Esophagus muscularis mucosa (tissue), 4 donors: Measurements from ENCODE around the gene GALNT6. TPM values are rescaled to one million over a fixed set of nuclear protein-coding genes. Genes with fewer than 3 reads are reported as not detected.

Source experiments
- DNase-seq: peaks from one replicate; pipeline ENCODE4 v3.0.0-alpha.2; 2017; ENCODE audit errors: extremely low spot score
- H3K27ac ChIP-seq, 4 donors: fragments of 200-600 bp; sonication (generic); replicated peaks in 1 of 4; 1 replicate in 3 of 4; 2 replicates in 1 of 4; pipeline ENCODE4 v1.5.1; 2016 to 2019; ENCODE audit warnings: mild to moderate bottlenecking in 1 of 4
- H3K27me3 ChIP-seq, 4 donors: fragments of 200-600 bp; sonication (generic); one replicate each; pipeline versions ENCODE4 v1.5.1 to v1.6.0; 2016 to 2019
- H3K36me3 ChIP-seq, 4 donors: fragments of 200-600 bp; sonication (generic); one replicate each; pipeline ENCODE4 v1.5.1; 2016 to 2019
- H3K4me1 ChIP-seq, 4 donors: fragments of 200-600 bp; sonication (generic); one replicate each; pipeline ENCODE4 v1.5.1; 2016 to 2019
- H3K4me3 ChIP-seq, 4 donors: fragments of 200-600 bp; sonication (generic); 1 replicate in 2 of 4; 2 replicates in 2 of 4; pipeline ENCODE4 v1.5.1; 2016 to 2019; ENCODE audit warnings: mild to moderate bottlenecking in 4 of 4, moderate library complexity in 1 of 4
- H3K9me3 ChIP-seq, 4 donors: fragments of 200-600 bp; sonication (generic); 1 replicate in 3 of 4; 2 replicates in 1 of 4; pipeline ENCODE4 v1.5.1; 2016 to 2019
- EP300 ChIP-seq: sonication (generic); formaldehyde crosslinking; IDR thresholded peaks from one replicate; pipeline ENCODE4 v1.6.1; 2017; ENCODE audit warnings: antibody characterized with exemption
- POLR2A ChIP-seq: fragments of 450-650 bp; IDR thresholded peaks from one replicate; pipeline ENCODE4 v1.6.1; 2017; ENCODE audit warnings: antibody characterized with exemption, moderate library complexity, mild to moderate bottlenecking, low read depth
- POLR2AphosphoS5 ChIP-seq, 2 donors: sonication (generic); formaldehyde crosslinking; IDR thresholded peaks; one replicate each; pipeline ENCODE4 v1.6.1; 2017; ENCODE audit warnings: antibody characterized with exemption in 2 of 2
- WGBS: methylation state at CpG from one replicate; pipeline ENCODE4 v1.1.5; 2018; 5-methylcytosine and 5-hydroxymethylcytosine counted together
- intact Hi-C: fragments of 100-400 bp; cut with DNase I; formaldehyde crosslinking; loops from one replicate; pipeline ENCODE4 v1.15.1; 2023
- total RNA-seq, 4 donors: library from RNA; depleted of rRNA; stranded (reverse); fragments of >200 nt; gene quantifications; one replicate each; pipeline versions ENCODE4 v1.1.0 to v1.2.1, GENCODE V29; 2016
- TF ChIP-seq, protein P1 (sequence below), 3 experiments: fragments of 200-600 bp in 2 of 3; fragments of 450-650 bp in 1 of 3; sonication (generic) in 2 of 3; IDR thresholded peaks; one replicate each; pipeline ENCODE4 v1.5.1; 2017 to 2019; ENCODE audit warnings: antibody characterized with exemption in 3 of 3, mild to moderate bottlenecking in 2 of 3, moderate library complexity in 1 of 3

The GALNT6 gene
- total RNA-seq, 4 donors from 2014 or later, result 1.4 to 5.8 (median 3.1) TPM

DNA sequence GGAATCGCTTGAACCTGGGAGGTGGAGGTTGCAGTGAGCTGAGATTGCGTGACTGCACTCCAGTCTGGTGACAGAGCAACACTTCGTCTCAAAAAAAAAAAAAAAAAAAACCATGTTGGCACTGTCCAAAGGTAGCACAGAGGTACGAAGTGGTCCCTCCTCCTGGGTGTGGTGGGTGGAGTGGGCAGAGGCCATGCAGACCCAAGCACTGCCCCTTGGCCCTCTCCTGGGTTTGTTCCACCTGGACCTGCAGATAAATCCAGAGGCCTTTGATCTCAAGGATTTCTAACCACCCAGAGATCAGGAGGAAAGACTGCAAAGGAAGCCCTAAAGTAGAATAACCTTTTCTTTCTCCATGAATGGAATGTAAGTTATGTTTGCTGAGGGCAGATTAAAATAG, 8.7 kb upstream of the GALNT6 start:
- H3K4me1 ChIP-seq, result no peaks in the 10 kb centered on the region
- no peak overlapping the region for H3K4me3 ChIP-seq
- intact Hi-C loops, result no loop called here
- peaks cover 0 to 32% (median 0%) of the 10 kb centered on the region in 4 donors for H3K27me3 ChIP-seq
- TF ChIP-seq POLR2AphosphoS5 (IDR thresholded peaks at IDR 0.05) (no peak), POLR2A (no peak), EP300 (no peak)
- TF ChIP-seq, protein P1, sequence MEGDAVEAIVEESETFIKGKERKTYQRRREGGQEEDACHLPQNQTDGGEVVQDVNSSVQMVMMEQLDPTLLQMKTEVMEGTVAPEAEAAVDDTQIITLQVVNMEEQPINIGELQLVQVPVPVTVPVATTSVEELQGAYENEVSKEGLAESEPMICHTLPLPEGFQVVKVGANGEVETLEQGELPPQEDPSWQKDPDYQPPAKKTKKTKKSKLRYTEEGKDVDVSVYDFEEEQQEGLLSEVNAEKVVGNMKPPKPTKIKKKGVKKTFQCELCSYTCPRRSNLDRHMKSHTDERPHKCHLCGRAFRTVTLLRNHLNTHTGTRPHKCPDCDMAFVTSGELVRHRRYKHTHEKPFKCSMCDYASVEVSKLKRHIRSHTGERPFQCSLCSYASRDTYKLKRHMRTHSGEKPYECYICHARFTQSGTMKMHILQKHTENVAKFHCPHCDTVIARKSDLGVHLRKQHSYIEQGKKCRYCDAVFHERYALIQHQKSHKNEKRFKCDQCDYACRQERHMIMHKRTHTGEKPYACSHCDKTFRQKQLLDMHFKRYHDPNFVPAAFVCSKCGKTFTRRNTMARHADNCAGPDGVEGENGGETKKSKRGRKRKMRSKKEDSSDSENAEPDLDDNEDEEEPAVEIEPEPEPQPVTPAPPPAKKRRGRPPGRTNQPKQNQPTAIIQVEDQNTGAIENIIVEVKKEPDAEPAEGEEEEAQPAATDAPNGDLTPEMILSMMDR (IDR thresholded peaks at IDR 0.05), result no peak
- 78% methylated on average over 4 of the region's 4 CpGs for WGBS
- no peak overlapping the region for H3K27ac ChIP-seq
- H3K36me3 ChIP-seq, result no peaks in the 10 kb centered on the region
- DNase-seq, result no peak
- no peaks in the 10 kb centered on the region for H3K9me3 ChIP-seq

DNA sequence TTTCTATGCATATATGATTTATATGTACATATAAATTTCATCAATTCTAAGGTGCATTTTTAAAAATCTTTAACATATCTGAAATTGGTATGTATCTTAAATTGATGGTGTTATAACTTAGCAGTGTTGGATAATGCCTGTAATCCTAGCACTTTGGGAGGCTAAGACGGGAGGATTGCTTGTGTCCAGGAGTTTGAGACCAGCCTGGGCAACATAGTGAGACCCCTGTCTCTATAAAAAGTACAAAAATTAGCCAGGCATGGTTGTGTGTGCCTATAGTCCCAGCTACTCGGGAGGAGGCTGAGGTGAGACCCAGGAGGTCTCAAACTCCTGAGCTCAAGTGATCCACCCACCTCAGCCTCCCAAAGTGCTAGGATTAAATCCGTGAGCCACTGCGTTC, 6.5 kb upstream of the GALNT6 start:
- Histone ChIP-seq H3K4me1 (peaks cover 0 to 4% (median 2%) of the 10 kb centered on the region in 4 donors), H3K27me3 (peaks cover 0 to 50% (median 2%) of the 10 kb centered on the region in 4 donors), H3K9me3 (no peaks in the 10 kb centered on the region), H3K27ac (no peak overlapping the region), H3K36me3 (no peaks in the 10 kb centered on the region), H3K4me3 (no peak overlapping the region)
- WGBS, result 78% methylated on average over 4 of the region's 4 CpGs
- no peak for DNase-seq
- intact Hi-C loops, result no loop called here
- TF ChIP-seq POLR2AphosphoS5 (IDR thresholded peaks at IDR 0.05) (no peak), EP300 (no peak), POLR2A (no peak)
- TF ChIP-seq, protein P1 (IDR thresholded peaks at IDR 0.05), result no peak

DNA sequence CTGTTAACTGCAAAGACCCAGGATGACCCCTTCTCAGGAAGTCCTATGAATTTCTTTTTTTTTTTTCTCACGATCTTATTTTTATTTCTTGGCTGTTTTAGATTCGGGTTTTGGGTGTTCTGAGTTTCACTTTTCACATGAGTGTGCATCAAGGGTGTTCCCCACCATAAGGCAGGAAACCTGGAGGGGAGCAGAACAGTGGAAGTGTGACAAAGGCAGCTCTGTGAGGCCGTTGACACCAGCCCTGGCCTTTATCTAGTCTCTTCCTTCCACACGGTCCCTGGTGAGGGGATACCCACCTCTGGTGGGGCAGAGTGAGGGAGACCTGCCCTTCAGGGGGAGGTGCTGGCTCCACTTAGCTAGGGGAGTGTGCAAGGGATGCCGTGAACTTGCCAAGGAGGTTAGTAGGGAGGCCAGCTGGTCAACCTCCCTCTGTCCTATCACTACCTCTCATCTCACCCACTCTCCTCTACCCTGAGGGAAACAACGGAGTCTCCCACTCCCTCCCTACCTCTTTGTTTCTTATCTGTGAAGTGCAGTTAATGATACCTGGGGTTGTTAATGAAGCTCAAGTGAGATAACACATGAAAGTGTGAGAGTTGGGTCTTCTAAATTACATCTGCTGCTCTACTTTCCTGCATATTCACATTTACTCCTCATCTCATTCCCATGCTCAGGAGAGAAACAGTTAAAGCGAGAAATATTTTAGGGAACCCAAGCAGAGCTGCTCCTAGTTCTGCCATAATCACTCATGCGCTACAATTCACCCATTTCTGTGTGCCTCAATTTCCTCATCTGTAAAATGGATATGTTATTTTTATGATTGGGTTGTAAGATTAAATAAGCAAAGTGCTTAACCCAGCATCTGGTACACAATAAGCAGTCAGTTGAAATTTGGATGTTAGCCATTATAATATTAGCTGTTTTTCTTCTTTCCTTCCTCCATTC, 4.4 kb upstream of the GALNT6 start:
- H3K4me1 ChIP-seq, result peaks cover 13 to 22% (median 18%) of the 10 kb centered on the region in 4 donors
- H3K9me3 ChIP-seq, result no peaks in the 10 kb centered on the region
- WGBS, result 59% methylated on average over 8 of the region's 8 CpGs
- H3K27ac ChIP-seq, result peak overlapping the region in 1 of 4 donors; percentile 10
- H3K27me3 ChIP-seq, result peaks cover 0 to 53% (median 18%) of the 10 kb centered on the region in 4 donors
- DNase-seq, result no peak
- H3K4me3 ChIP-seq, result no peak overlapping the region
- intact Hi-C loops, result no loop called here
- no peaks in the 10 kb centered on the region for H3K36me3 ChIP-seq
- no peak for TF ChIP-seq POLR2AphosphoS5 (IDR thresholded peaks at IDR 0.05)
- TF ChIP-seq, protein P1 (IDR thresholded peaks at IDR 0.05), result no peak
- no peak for TF ChIP-seq EP300
- TF ChIP-seq POLR2A, result no peak

DNA sequence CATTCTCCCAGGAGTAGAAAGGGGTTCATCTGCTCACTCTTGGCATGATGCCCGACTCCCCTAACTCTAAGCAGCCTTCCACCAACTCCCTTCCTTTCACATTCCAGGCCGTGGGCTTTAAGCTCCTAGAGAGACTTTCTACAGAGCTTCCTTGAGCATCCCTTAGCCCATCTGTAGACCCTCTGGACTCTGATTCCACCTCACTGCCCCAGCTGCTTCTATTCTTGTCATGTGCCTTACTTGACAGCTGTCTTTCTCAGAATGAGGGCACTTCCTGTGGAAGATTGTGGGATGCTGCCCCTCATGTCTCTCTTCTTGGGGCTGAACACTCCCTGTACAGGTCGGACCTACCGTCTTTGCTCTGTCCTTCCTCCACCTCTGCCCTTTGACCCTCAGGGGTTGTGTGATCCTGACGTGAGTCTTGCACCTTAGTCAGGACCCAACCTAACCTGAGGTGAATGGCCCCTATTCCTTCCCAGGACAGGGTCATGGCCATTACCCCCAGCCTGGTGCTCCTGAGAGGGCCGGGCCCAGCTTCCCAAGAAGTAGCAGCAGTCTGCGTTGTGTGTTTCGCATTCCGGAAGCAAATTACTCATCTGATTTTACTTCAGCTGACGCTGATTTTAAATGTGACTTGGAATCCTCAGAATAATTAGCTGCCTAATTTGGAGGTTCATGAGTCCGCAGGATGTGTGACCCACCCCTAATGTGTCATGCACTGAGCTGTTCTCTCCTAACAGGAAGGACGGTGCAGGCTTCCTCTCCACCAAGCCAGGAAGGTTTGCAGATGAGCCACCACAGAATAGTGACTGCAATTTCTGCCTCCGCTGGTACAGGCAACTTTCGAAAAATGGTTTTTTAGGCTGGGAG, 2.7 kb upstream of the GALNT6 start:
- Histone ChIP-seq H3K27ac (peak overlapping the region in 3 of 4 donors; percentile 7 to 44 (median 23)), H3K4me3 (no peak overlapping the region), H3K36me3 (no peaks in the 10 kb centered on the region), H3K27me3 (peaks cover 0 to 48% (median 18%) of the 10 kb centered on the region in 4 donors), H3K9me3 (no peaks in the 10 kb centered on the region), H3K4me1 (peaks cover 13 to 22% (median 18%) of the 10 kb centered on the region in 4 donors)
- DNase-seq, result no peak
- 76% methylated on average over 14 of the region's 14 CpGs for WGBS
- peak; percentile 53 to 55 for TF ChIP-seq POLR2AphosphoS5 (IDR thresholded peaks at IDR 0.05)
- TF ChIP-seq POLR2A, result no peak
- TF ChIP-seq, protein P1 (IDR thresholded peaks at IDR 0.05), result no peak
- TF ChIP-seq EP300, result no peak
- intact Hi-C loops, result no loop called here
